ENCODE results near the gene NCKAP1.
"Not testable (repeated sequence)": the region's sequence is repeated elsewhere in the genome, so short reads cannot be mapped to it uniquely, and the experiment has no call there.

NCKAP1 gene

DNA sequence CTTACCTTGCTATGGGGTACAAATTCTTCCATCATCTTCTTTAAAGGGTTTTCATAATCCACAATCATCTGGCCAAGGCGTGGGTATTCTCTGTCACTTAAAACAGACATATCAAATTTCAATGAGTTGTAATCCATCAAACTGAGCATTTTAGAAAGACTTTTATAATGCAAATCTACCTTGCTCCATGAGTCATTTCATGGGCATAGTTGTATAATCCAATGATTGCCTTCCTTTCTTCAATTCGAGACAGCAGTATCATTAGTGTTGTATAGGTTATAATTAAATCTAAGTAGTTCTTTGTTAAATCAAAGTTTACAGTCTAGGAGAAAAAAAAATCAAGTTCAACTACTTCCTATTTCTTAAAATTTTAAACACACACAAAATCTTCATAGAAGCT is 36.3 kb downstream of the NCKAP1 start:
- no peak for DNase-seq (ENCODE audit: low read depth in 2 of 3, low spot score in 2 of 3)

DNA sequence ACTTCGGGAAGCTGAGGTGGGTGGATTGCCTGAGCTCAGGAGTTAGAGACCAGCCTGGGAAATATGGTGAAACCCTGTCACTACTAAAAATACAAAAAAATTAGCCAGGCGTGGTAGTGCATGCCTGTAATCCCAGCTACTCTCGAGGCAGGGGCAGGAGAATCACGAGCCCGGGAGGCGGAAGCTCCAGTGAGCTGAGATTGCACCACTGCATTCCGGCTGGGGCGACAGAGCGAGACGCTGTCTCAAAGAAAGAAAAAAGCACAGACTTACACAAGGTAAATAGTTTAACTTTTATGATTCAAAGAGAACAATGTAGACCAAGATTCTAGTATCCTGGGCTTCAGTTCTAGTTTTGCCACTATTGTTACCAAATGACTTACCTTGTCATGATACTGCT is 37.4 kb downstream of the NCKAP1 start:
- DNase-seq (ENCODE audit: low read depth in 2 of 3, low spot score in 2 of 3) = no peak

GRCh38 chr2:182999348-183000028 is 38.8 kb downstream of the NCKAP1 start:
- no peak for DNase-seq (ENCODE audit: low read depth in 2 of 3, low spot score in 2 of 3)

- no peak for DNase-seq (ENCODE audit: low read depth in 2 of 3, low spot score in 2 of 3)
Observed at GRCh38 chr2:182994228-182994912, 43.9 kb downstream of the NCKAP1 start.

DNA sequence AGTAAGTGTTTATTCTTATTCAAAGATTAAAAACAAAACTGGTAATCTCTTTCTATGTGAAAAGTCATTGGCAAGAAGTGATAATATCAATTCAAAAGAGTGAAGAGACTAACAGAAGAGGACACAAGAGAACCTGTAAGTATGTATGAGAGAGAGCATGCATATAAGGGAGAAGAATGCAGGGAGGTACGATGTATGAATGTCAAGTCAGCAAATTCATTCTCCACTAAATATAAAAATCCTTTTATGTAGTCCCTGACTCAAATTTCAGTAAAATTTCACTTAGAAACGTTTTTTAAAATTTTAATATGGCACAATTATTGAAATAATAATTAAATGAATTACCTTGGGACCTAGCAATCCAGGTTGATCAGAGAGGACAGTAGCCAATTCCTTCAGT is 55.3 kb downstream of the NCKAP1 start:
- DNase-seq (ENCODE audit: low read depth in 2 of 3, low spot score in 2 of 3) = no peak

GRCh38 chr2:182981475-182981874 is 56.8 kb downstream of the NCKAP1 start:
- not testable (repeated sequence) for DNase-seq (ENCODE audit: low read depth in 2 of 3, low spot score in 2 of 3)

DNA sequence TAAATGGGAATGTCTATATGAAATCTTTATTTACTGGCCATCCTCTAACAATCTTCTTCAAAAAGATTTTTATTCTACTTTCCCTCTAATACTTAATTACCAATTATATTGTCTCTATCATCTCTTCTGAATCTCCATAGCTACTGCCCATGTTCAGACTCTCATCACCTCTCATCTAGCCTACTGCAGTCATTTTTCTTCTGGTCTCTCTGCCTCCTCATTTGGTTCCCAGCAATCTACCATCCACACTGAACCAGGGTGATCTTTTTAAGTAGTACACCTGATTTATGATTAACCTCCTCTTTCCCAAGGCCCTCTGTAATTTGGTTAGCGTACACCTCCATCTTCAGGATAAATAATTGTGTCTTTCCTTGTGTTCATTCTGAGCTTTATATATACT is 57.6 kb downstream of the NCKAP1 start:
- DNase-seq (ENCODE audit: low read depth in 2 of 3, low spot score in 2 of 3) = no peak

DNA sequence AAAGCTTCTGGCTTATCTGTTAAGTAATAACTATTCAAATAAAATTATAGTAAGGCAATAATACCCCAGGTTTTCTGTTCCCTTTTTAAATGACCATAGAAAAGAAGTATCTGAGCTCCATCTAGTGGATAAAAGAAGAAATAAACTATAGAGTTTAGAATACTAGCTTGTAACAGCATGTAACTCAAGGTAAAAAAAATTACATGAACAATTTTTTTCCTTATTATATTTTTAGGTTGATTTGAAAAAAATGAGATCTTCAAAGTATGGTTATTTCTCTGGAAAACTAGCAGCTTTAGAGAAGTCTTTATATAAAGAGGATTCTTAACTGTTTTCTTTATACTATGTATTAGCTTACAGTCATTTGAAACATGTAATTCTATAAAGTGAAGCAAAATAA is 58.1 kb downstream of the NCKAP1 start:
- no peak for DNase-seq (ENCODE audit: low read depth in 2 of 3, low spot score in 2 of 3)

DNA sequence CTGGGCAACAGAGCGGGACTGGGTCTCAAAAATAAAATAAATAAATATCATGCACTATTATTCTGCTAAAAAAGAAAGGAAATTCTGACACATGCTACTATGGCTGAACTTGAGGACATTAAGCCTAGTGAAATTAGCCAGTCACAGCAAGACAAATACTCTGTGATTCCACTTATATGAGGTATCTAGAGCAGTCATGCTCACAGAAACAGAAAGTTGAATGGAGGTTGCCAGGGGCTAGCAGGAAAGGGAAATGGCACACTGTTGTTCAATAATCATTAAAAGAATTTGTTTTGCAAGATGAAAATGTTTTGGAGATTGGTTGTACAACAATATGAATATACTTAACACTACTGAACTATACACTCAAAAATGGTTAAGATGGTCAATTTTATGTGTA is 60.8 kb downstream of the NCKAP1 start:
- DNase-seq (ENCODE audit: low read depth in 2 of 3, low spot score in 2 of 3) = no peak

- no peak for DNase-seq (ENCODE audit: low read depth in 2 of 3, low spot score in 2 of 3)
Observed at GRCh38 chr2:182973441-182974352, 64.6 kb downstream of the NCKAP1 start.

GRCh38 chr2:182972548-182972942 is 65.7 kb downstream of the NCKAP1 start:
- DNase-seq (ENCODE audit: low read depth in 2 of 3, low spot score in 2 of 3) = no peak

DNA sequence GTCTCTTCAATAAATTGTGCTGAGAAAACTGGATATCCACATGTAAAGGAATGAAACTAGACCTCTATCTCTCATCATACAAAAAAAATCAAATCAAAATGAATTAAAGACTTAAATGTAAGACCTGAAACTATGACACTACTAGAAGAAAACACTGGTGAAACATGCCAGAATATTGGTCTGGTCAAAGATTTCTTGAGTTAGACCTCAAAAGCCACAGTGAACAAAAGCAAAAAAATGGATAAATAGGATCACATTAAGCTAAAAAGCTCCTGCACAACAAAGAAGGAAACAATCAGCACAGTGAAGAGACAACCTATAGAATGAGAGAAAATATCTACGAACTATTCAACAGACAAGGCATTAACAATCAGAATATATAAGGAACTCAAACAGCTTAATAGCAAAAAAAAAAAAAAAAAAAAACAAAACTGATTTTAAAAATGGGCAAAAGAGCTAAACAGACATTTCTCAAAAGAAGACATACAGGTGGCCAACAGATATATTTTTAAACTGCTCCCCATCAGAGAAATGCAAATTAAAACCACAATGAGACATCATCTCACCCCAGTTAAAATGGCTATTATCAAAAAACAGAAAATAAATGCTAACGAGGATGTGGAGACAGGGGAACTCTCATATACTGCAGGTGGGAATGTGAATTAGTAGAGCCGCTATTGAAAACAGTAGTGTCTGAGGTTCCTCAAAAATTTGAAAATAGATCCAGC is 66.3 kb downstream of the NCKAP1 start:
- no peak for DNase-seq (ENCODE audit: low read depth in 2 of 3, low spot score in 2 of 3)

GRCh38 chr2:182970486-182970885 is 67.8 kb downstream of the NCKAP1 start:
- no peak for DNase-seq (ENCODE audit: low read depth in 2 of 3, low spot score in 2 of 3)

DNA sequence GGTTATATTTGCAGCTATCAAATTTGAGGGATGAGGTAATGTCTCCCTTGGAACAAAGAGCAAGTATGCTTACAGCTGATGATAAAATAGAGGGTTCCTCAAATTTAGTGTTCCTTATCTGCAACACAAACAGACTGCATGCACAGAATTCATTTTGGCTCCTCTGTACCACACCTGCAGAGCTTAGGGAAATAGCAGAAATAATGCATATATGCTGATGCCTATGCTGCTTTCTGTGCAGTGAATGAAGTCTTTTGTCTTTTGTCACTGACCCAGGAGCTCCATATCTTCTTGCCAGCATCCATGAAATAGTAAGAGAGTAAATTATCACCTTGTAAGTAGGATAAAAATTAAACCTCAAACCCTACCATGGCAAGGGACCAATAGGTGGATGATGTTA is 69.8 kb downstream of the NCKAP1 start:
- no peak for DNase-seq (ENCODE audit: low read depth in 2 of 3, low spot score in 2 of 3)

DNA sequence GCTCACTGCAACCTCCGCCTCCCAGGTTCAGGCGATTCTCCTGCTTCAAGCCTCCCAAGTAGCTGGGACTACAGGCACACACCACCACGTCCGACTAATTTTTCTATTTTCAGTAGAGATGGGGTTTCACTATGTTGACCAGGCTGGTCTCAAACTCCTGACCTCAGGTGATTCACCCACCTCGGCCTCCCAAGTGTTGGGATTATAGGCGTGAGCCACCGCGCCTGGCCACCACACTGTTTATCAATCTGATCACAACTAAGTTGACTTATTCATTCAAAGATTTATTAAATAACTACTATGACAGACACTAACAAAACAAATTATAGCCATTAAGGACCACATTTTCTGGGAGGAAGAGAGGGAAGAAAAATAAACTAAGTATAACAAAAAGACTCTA is 71.9 kb downstream of the NCKAP1 start:
- not testable (repeated sequence) for DNase-seq (ENCODE audit: low read depth in 2 of 3, low spot score in 2 of 3)

DNA sequence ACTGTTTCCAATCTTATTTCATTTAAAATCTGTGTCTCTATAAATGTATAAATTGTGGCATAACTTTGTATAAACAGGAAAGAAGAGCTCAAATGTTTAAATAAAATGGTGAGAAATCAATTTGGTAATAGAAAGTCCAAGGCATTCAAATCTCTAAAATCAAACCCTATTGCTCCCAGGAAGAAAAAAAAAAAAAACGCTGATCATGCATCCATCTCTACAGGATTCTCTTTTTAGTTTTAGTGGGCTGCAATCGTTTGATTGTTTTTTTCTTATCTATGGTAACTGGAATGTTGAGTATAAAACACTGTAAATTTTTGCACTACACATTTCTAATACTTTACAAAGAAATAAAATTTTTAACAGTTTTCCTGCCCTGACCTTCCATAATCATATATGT is 75.6 kb downstream of the NCKAP1 start:
- no peak for DNase-seq (ENCODE audit: low read depth in 2 of 3, low spot score in 2 of 3)

DNA sequence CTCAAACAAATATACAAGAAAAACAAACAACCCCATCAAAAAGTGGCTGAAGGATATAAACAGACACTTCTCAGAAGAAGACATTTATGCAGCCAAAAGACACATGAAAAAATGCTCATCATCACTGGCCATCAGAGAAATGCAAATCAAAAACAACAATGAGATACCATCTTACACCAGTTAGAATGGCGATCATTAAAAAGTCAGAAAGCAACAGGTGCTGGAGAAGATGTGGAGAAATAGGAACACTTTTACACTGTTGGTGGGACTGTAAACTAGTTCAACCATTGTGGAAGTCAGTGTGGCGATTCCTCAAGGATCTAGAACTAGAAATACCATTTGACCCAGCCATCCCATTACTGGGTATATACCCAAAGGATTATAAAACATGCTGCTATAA is 77.4 kb downstream of the NCKAP1 start:
- DNase-seq (ENCODE audit: low read depth in 2 of 3, low spot score in 2 of 3) = not testable (repeated sequence)

GRCh38 chr2:182954789-182955188 is 83.5 kb downstream of the NCKAP1 start:
- no peak for DNase-seq (ENCODE audit: low read depth in 2 of 3, low spot score in 2 of 3)

- no peak for DNase-seq (ENCODE audit: low read depth in 2 of 3, low spot score in 2 of 3)
Observed at GRCh38 chr2:182952741-182953450, 85.4 kb downstream of the NCKAP1 start.

GRCh38 chr2:182951948-182952663 is 86.2 kb downstream of the NCKAP1 start:
- DNase-seq (ENCODE audit: low read depth in 2 of 3, low spot score in 2 of 3) = no peak

Data from activated CD8-positive, alpha-beta memory T cell treated with anti-CD3 and anti-CD28 coated beads for 48 hours (primary cell).